ENCODE data around the gene TBC1D8. TPM values are rescaled to one million over a fixed set of nuclear protein-coding genes. Genes with fewer than 3 reads are reported as not detected.
A peak's percentile ranks its signal among the peaks of the same experiment; 100 is the strongest.

Gene TBC1D8
- total RNA-seq, 1 donor from 2014 or later = 25.3 TPM

DNA sequence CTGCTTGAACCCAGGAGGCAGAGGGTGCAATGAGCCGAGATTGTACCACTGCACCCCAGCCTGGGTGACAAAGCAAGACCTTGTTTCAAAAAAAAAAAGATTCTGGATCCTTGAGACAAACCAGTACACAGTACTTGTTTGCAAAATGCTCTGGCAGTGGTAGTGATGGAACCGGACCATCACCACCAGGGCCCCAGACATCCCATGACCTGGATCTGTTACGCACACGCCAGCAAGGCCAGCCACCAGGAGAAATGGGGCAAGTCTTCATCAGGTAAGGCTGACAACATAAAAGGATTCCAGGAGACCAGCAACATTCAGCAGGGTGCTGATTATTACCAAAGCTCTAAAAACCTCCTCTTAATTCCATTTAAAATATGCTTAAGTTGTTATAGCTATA, 35.5 kb downstream of the TBC1D8 start:
- TF ChIP-seq, protein P1, sequence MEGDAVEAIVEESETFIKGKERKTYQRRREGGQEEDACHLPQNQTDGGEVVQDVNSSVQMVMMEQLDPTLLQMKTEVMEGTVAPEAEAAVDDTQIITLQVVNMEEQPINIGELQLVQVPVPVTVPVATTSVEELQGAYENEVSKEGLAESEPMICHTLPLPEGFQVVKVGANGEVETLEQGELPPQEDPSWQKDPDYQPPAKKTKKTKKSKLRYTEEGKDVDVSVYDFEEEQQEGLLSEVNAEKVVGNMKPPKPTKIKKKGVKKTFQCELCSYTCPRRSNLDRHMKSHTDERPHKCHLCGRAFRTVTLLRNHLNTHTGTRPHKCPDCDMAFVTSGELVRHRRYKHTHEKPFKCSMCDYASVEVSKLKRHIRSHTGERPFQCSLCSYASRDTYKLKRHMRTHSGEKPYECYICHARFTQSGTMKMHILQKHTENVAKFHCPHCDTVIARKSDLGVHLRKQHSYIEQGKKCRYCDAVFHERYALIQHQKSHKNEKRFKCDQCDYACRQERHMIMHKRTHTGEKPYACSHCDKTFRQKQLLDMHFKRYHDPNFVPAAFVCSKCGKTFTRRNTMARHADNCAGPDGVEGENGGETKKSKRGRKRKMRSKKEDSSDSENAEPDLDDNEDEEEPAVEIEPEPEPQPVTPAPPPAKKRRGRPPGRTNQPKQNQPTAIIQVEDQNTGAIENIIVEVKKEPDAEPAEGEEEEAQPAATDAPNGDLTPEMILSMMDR (IDR thresholded peaks at IDR 0.05; ENCODE audit: insufficient read depth, low read length, severe bottlenecking) = no peak
- no peak for FAIRE-seq
- H3K4me3 ChIP-seq (ENCODE audit: low read depth, low read length) = no peak overlapping the region
- H3K27me3 ChIP-seq (ENCODE audit: control insufficient read depth, insufficient read depth, low read length) = no peaks in the 10 kb centered on the region
- DNase-seq (ENCODE audit: low read depth) = no peak
- H3K36me3 ChIP-seq (ENCODE audit: control insufficient read depth, insufficient read depth, low read length) = no peaks in the 10 kb centered on the region

DNA sequence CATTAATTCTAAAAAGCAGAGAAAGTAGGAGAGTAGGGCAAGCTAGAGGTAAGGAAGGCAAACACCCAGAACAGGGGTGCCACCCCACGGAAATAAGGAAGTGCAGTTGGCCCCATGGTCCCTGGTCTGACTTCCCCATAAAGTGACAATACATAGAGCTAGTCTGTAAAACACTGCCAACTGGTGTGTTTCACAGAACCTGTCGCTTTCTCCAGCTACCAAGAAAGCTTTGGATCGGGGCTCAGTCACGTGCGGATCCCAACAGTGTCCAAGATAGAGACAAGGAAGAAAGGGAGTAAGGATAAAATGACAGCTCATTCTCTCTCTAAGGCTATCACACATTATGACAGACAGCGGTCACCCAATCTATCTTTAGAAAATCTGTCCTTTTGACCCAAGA, 36.4 kb downstream of the TBC1D8 start:
- FAIRE-seq (no peak), DNase-seq (ENCODE audit: low read depth) (no peak)
- Histone ChIP-seq H3K27me3 (ENCODE audit: control insufficient read depth, insufficient read depth, low read length) (no peaks in the 10 kb centered on the region), H3K36me3 (ENCODE audit: control insufficient read depth, insufficient read depth, low read length) (no peaks in the 10 kb centered on the region), H3K4me3 (ENCODE audit: low read depth, low read length) (no peak overlapping the region)
- TF ChIP-seq, protein P1 (IDR thresholded peaks at IDR 0.05; ENCODE audit: insufficient read depth, low read length, severe bottlenecking) = no peak

DNA sequence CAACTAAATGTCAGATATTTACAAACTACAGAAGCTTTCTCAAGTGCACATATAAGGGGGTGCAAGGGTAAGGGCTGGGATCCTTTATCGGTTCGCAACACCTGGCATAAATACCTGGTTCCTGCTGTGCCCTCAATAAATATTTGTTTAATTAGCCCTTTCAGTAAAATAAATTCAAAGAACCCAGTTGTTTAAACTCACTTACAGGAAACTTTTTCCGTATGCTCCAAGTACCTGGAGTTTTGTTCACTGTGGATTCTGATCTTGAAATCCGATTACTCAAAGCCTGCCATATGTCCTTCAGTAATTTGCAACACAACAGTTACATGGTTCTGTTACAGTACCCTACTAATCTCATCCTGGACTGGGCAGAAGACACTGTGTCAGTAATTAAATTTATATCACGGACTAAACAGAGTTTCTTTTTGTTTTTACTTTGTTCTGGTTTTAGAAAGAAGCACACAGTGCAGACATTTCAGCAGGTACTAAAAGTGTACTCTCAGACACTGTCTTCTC, 36.9 kb downstream of the TBC1D8 start:
- H3K4me3 ChIP-seq (ENCODE audit: low read depth, low read length) = no peak overlapping the region
- H3K36me3 ChIP-seq (ENCODE audit: control insufficient read depth, insufficient read depth, low read length) = no peaks in the 10 kb centered on the region
- H3K27me3 ChIP-seq (ENCODE audit: control insufficient read depth, insufficient read depth, low read length) = no peaks in the 10 kb centered on the region
- DNase-seq (ENCODE audit: low read depth) (no peak), FAIRE-seq (no peak)
- TF ChIP-seq, protein P1 (IDR thresholded peaks at IDR 0.05; ENCODE audit: insufficient read depth, low read length, severe bottlenecking) = no peak

DNA sequence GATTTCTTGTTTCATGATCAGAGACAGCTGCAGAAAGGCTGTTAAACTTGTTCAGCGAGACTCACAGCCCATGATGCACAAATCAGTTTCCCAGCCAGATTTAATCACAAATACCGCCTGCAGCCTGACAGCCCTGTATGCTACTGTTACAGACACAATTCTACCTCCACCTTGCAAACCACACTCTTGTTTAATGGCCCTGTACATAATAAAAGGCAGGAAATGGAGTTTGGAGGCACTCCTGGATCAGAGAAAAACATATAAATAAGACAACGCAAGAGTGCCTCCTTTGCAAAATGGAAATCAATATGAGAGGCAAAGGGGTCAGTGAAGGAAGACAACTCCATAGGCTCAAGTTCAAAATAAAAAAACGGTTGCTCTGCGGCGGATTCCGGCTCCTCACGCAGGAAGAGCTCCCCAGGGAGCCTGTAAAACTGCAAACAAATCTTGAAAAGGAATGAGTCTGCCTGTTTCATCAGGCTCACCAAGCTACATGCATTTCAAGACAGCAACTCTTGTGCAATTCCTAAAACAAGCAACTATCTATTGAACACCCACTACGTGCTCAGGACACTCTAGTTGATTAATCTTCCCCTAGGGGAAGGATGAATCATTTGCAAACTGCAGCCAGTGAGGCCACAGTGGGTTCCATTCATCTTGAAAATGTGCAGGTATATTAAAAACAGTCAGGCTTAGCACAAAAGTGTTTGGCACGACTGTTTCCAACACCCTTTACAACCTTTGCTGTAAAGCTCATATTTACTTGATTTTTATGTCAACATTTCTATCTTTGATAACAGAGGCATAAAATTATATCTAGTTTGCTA, 37.5 kb downstream of the TBC1D8 start:
- no peak overlapping the region for H3K4me3 ChIP-seq (ENCODE audit: low read depth, low read length)
- DNase-seq (ENCODE audit: low read depth) (peak; percentile 98), FAIRE-seq (no peak)
- no peaks in the 10 kb centered on the region for H3K27me3 ChIP-seq (ENCODE audit: control insufficient read depth, insufficient read depth, low read length)
- TF ChIP-seq, protein P1 (IDR thresholded peaks at IDR 0.05; ENCODE audit: insufficient read depth, low read length, severe bottlenecking) = no peak
- H3K36me3 ChIP-seq (ENCODE audit: control insufficient read depth, insufficient read depth, low read length) = no peaks in the 10 kb centered on the region

DNA sequence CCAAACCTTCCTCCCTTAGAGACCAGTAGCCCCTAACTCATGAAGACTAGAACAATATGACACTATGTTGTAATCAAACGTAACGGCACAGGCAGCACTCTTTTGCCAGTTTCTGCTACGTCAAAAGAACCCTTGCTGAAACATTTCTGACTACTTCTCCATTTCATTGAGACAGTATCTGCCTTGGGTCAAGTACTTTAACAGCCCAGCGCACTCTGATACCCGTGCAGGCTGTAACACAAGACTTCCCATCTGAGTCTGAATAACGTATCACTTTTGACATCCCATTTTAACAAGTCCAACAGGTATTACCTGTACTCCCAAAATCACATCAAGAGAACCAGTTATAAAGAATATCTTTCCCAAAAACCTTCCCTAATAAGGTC, 38.4 kb downstream of the TBC1D8 start:
- TF ChIP-seq, protein P1 (IDR thresholded peaks at IDR 0.05; ENCODE audit: insufficient read depth, low read length, severe bottlenecking) = no peak
- FAIRE-seq (no peak), DNase-seq (ENCODE audit: low read depth) (peak; percentile 33)
- Histone ChIP-seq H3K36me3 (ENCODE audit: control insufficient read depth, insufficient read depth, low read length) (no peaks in the 10 kb centered on the region), H3K4me3 (ENCODE audit: low read depth, low read length) (no peak overlapping the region), H3K27me3 (ENCODE audit: control insufficient read depth, insufficient read depth, low read length) (no peaks in the 10 kb centered on the region)

All from bronchial epithelial cell (primary cell).